ENCODE data around the gene RSPH3.
"Not testable (repeated sequence)": the region's sequence is repeated elsewhere in the genome, so short reads cannot be mapped to it uniquely, and the experiment has no call there.

Gene RSPH3

GRCh38 chr6:158970640-158971275, 29.2 kb downstream of the RSPH3 start:
- no peak for DNase-seq

- DNase-seq, result no peak
Measured at GRCh38 chr6:158969148-158969547, 30.9 kb downstream of the RSPH3 start.

GRCh38 chr6:158963020-158963808, 36.8 kb downstream of the RSPH3 start:
- DNase-seq, result no peak

DNA sequence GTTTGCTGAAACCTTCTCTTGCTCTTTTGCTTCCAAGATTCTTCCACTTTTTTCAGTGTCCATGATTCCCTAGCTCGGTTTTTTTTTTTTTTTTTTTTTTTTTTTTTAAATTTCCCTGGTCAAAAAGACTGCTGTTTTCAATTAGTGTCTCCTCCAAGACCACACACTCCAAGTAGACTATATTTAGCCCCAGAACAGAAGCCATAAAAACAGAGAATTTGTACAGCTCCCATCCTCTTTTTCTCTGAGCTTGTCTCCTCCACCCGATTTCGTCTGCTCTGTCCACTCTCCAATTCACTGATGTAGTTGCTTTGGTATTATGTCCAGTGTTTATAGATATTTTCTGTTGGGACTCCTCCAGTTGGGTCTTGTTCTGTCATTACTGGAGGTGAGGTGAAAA, 37.6 kb downstream of the RSPH3 start:
- DNase-seq, result no peak

GRCh38 chr6:158960026-158960425, 40.0 kb downstream of the RSPH3 start:
- no peak for DNase-seq

GRCh38 chr6:158959552-158959951, 40.5 kb downstream of the RSPH3 start:
- no peak for DNase-seq

- no peak for DNase-seq
Measured at GRCh38 chr6:158958504-158959386, 41.3 kb downstream of the RSPH3 start.

DNA sequence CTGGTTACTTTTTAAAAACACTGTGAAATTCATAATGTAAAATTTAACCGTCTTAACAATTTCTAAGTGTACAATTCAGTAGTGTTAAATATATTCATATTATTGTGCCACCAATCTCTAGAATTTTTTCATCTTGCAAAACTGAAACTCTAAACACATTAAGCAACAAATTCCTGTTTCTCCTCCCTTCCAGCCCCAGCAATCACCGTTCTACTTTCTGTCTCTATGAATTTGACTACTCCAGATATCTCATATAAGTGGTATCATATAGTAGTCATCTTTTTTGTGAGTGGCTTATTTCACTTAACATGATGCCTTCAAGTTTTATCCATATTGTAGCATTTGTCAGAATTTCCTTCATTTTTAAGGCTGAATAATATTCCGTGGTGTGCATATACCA, 44.7 kb downstream of the RSPH3 start:
- no peak for DNase-seq

DNA sequence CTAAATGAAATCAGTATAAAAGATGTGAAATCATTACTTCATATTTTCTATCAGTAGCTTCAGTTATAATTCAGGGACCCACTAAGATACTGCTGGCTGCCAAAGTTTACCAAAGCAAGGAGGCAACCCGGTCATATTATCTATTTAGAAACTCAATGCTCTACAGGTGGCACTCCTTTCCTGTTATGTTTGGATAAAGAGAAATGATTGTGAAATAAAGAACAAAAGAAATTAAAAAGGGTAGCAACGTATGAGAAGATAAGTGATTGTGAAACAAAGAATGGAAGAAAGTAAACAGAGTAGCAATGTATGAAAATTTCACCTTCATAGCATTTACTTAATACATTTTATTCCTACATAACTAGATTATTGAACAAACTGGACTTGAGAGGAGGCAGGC, 45.2 kb downstream of the RSPH3 start:
- no peak for DNase-seq

DNA sequence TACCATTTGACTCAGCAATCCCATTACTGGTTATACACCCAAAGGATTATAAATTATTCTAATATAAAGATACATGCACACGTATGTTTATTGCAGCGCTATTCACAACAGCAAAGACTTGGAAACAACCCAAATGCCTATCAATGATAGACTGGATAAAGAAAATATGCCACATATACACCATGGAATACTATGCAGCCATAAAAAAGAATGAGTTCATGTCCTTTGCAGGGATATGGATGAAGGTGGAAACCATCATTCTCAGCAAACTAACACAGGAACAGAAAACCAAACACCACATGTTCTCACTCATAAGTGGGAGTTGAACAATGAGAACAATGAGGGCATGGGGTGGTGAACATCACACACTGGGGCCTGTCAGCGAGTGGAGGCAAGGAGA, 48.0 kb downstream of the RSPH3 start:
- DNase-seq, result not testable (repeated sequence)

DNA sequence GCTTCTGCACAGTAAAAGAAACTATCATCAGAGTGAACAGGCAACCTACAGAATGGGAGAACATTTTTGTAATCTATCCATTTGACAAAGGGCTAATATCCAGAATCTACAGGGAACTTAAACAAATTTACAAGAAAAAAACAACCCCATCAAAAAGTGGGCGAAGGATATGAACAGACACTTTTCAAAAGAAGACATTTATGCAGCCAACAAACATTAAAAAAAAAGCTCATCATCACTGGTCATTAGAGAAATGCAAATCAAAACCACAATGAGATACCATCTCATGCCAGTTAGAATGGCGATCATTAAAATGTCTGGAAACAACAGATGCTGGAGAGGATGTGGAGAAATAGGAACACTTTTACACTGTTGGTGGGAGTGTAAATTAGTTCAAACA, 48.4 kb downstream of the RSPH3 start:
- not testable (repeated sequence) for DNase-seq

- DNase-seq, result no peak
Measured at GRCh38 chr6:158947284-158947683, 52.7 kb downstream of the RSPH3 start.

- DNase-seq, result no peak
Measured at GRCh38 chr6:158943380-158944032, 56.5 kb downstream of the RSPH3 start.

- no peak for DNase-seq
Measured at GRCh38 chr6:158942349-158942748, 57.7 kb downstream of the RSPH3 start.

GRCh38 chr6:158941246-158941645, 58.8 kb downstream of the RSPH3 start:
- no peak for DNase-seq

GRCh38 chr6:158939255-158940159, 60.5 kb downstream of the RSPH3 start:
- DNase-seq, result no peak

GRCh38 chr6:158938811-158939254, 61.2 kb downstream of the RSPH3 start:
- DNase-seq, result no peak

DNA sequence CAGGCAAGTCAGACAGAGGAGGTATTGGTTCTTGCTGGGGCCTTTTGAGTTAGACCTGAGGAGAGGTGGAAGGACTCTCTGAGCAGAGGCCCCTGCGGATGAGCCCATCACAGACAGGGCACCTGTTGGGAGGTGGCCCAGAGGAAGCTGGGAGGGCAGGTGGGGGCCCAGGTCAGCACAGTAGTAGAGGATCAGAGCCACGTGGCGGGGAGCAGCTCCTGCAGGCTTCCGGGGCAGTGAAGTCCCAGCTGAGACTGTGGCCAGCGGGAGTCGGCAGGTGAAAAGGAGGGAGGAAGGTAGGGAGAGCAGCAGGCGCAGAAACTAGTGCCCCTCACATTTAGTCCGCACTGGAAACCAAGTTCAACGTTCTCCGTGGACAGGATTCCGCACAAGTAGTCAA, 61.8 kb downstream of the RSPH3 start:
- DNase-seq, result no peak

DNA sequence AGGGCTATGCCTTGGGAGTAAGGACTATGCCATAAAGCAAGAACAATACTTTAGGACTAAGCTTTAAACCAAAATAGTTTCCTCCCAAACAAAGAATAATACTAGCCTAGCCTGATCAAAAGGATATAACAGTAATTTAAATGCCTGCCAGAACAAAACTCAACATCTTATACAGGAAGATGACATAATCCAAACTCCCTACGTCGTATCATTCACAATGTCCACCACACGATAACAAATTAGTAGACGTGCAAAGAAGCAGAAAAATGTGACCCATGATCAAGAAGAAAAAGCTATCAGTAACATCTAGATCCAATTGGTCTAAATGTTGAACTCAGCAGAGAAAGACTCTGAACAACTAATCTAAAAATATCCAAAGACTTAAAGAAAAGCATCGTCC, 65.8 kb downstream of the RSPH3 start:
- no peak for DNase-seq

DNA sequence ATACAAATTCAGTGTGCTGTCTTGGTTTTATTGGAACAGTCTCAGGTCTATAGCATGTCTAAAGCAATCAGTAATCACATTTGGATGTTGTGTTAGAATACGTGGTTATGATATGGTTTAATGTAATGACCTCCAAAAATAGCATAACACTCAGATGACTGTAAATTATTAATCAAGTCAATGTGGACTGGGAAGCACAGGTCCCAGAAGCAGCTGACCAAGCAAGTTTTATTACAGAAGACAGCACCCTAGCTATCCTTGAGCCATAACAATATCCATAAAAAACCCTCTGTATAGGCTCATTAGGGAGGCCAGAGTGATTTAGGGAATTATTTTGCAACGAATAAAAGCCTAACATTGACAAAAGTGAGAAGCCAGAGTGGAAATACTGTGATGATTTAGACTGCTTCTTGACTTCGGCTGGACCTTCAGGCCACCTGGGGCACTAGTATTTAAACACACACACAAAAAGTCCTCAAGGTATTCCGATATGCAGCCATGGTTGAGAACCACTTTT, 66.9 kb downstream of the RSPH3 start:
- no peak for DNase-seq

- DNase-seq, result no peak
Measured at GRCh38 chr6:158928068-158928467, 71.9 kb downstream of the RSPH3 start.

DNA sequence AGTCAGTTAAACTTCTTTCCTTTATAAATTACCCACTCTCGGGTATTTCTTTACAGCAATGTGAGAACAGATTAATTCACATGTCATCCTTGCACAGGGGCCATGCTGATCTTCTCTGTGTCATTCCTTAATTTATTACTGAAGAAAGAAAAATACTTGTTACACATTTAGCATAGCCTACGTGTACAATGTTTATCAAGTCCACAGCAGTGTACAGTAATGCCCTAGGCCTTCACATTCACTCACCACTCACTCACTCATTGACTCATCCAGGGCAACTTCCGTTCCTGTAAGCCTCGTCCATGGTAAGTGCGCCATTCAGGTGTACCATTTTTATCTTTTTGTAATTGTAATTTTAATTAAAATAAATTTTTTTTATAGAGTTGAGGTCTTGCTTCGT, 73.6 kb downstream of the RSPH3 start:
- no peak for DNase-seq

Data from femur (tissue), 1 donor.